ENCODE data around the gene DUSP18. TPM values are rescaled to one million over a fixed set of nuclear protein-coding genes. Genes with fewer than 3 reads are reported as not detected.
"Not testable (repeated sequence)": the region's sequence is repeated elsewhere in the genome, so short reads cannot be mapped to it uniquely, and the experiment has no call there.

DUSP18 gene
- total and polyA plus RNA-seq, 9 of the 15 experiments (the other 6 are each of a cell fraction or from before 2014, with no cell fraction given): 1.00 to 3.7 (median 1.5) TPM

GRCh38 chr22:30714062-30714461, 46.4 kb upstream of the DUSP18 start (continued):
- TF ChIP-seq, protein P1, sequence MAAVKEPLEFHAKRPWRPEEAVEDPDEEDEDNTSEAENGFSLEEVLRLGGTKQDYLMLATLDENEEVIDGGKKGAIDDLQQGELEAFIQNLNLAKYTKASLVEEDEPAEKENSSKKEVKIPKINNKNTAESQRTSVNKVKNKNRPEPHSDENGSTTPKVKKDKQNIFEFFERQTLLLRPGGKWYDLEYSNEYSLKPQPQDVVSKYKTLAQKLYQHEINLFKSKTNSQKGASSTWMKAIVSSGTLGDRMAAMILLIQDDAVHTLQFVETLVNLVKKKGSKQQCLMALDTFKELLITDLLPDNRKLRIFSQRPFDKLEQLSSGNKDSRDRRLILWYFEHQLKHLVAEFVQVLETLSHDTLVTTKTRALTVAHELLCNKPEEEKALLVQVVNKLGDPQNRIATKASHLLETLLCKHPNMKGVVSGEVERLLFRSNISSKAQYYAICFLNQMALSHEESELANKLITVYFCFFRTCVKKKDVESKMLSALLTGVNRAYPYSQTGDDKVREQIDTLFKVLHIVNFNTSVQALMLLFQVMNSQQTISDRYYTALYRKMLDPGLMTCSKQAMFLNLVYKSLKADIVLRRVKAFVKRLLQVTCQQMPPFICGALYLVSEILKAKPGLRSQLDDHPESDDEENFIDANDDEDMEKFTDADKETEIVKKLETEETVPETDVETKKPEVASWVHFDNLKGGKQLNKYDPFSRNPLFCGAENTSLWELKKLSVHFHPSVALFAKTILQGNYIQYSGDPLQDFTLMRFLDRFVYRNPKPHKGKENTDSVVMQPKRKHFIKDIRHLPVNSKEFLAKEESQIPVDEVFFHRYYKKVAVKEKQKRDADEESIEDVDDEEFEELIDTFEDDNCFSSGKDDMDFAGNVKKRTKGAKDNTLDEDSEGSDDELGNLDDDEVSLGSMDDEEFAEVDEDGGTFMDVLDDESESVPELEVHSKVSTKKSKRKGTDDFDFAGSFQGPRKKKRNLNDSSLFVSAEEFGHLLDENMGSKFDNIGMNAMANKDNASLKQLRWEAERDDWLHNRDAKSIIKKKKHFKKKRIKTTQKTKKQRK (IDR thresholded peaks at IDR 0.05; ENCODE audit: borderline replicate concordance, low read depth, low read length): no peak
- TF ChIP-seq PURB (CRISPR knock-in tag; IDR thresholded peaks at IDR 0.05; ENCODE audit: low read depth) (no peak), NFIC (IDR thresholded peaks at IDR 0.05) (no peak), NCOA2 (IDR thresholded peaks at IDR 0.05; ENCODE audit: partially characterized antibody in 2 of 2) (no peak), HCFC1 (IDR thresholded peaks at IDR 0.05; ENCODE audit: low read depth, low read length) (no peak), ZNF583 (CRISPR knock-in tag; IDR thresholded peaks at IDR 0.05) (no peak), XRCC4 (IDR thresholded peaks at IDR 0.05; ENCODE audit: extremely low read depth, insufficient read depth, insufficient read length) (no peak), CBX1 (IDR thresholded peaks at IDR 0.05; ENCODE audit: low read depth) (no peak)

DNA sequence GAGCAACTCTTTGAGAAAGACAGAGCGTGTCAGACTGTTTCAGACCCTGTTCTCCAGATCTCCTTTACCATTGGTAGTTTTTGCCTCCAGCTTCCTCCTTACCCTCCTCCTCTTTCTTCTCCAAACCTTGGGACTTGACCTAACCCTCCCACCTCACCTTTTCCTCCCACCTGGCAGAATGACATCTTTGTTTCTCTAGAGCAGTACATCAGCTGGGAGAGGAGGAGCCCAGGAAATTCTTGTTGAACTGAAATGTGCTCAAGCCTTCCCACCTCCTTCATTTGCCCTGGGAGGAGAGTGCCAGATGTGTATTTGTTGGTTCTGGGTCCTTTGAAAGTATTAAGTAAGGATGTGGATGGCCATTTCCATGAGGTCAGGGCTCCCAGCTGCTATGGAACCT, 44.4 kb upstream of the DUSP18 start:
- ChIA-PET POLR2A (no interaction called here), CTCF (ENCODE audit: low intra/inter-chr PET ratio) (no interaction called here)
- Histone ChIP-seq H3K27me3 (ENCODE audit: control insufficient read depth in 2 of 2, insufficient read depth in 2 of 2, low read length in 2 of 2) (no peaks in the 10 kb centered on the region), H3K4me3 (no peak overlapping the region), H3K9me3 (replicated peaks; ENCODE audit: control insufficient read depth, insufficient read depth, low read depth, low read length) (no peaks in the 10 kb centered on the region), H2AFZ (ENCODE audit: low read depth, low read length) (peak overlapping the region; percentile 51; the same call in 1 of the 2 replicates), H3K4me1 (replicated peaks in 1 of 2; ENCODE audit: control insufficient read depth in 2 of 2, insufficient read depth in 2 of 2, low read length in 2 of 2) (no peaks in the 10 kb centered on the region; a peak in 1 of 5 replicates), H3K4me2 (ENCODE audit: insufficient read depth, low read length) (no peak overlapping the region), H3K9me1 (ENCODE audit: control insufficient read depth, insufficient read depth, low read length) (no peaks in the 10 kb centered on the region), H4K20me1 (replicated peaks; ENCODE audit: control insufficient read depth, insufficient read depth, low read length) (no peaks in the 10 kb centered on the region), H3K9ac (ENCODE audit: insufficient read depth in 1 of 2, low read depth in 2 of 2, low read length in 2 of 2) (no peak overlapping the region), H3K36me3 (ENCODE audit: control insufficient read depth, insufficient read depth, low read length) (no peaks in the 10 kb centered on the region), H3K27ac (ENCODE audit: extremely low read depth, low read depth, low read length) (no peak overlapping the region), H3K79me2 (ENCODE audit: control insufficient read depth, insufficient read depth, low read length) (no peaks in the 10 kb centered on the region)
- TF ChIP-seq PHB (CRISPR knock-in tag; IDR thresholded peaks at IDR 0.05) (no peak), CXXC5 (CRISPR knock-in tag; IDR thresholded peaks at IDR 0.05) (no peak), ZNF583 (CRISPR knock-in tag; IDR thresholded peaks at IDR 0.05) (no peak), ZNF311 (CRISPR knock-in tag; IDR thresholded peaks at IDR 0.05) (no peak), STAT5B (CRISPR knock-in tag; IDR thresholded peaks at IDR 0.05) (no peak), KAT7 (CRISPR knock-in tag; IDR thresholded peaks at IDR 0.05; ENCODE audit: borderline replicate concordance) (no peak), MEF2A (IDR thresholded peaks at IDR 0.05; ENCODE audit: control insufficient read depth, low read depth, low read length) (no peak)
- FAIRE-seq (no peak), ATAC-seq (no peak), DNase-seq (ENCODE audit: extremely low read depth in 1 of 4, low spot score in 3 of 4) (no peak)
- 100% methylated on average over 1 of the region's 1 CpG for WGBS (ENCODE audit: insufficient coverage, low coverage, missing lambda C conversion rate)
- in situ Hi-C loops (cut with MboI): no loop called here
- no TSS peak for BruUV-seq (replicated peaks)
- intact Hi-C loops (cut with micrococcal nuclease): no loop called here

GRCh38 chr22:30709980-30710379, 42.3 kb upstream of the DUSP18 start:
- POLR2A ChIA-PET; H3K79me2 ChIP-seq (ENCODE audit: control insufficient read depth, insufficient read depth, low read length); in situ Hi-C loops (cut with MboI); H3K9me3 ChIP-seq (replicated peaks; ENCODE audit: control insufficient read depth, insufficient read depth, low read depth, low read length); H3K27ac ChIP-seq (ENCODE audit: extremely low read depth, low read depth, low read length); H3K4me1 ChIP-seq (replicated peaks in 1 of 2; ENCODE audit: control insufficient read depth in 2 of 2, insufficient read depth in 2 of 2, low read length in 2 of 2); H3K4me3 ChIP-seq; FAIRE-seq; H3K9me1 ChIP-seq (ENCODE audit: control insufficient read depth, insufficient read depth, low read length); H3K27me3 ChIP-seq (ENCODE audit: control insufficient read depth in 2 of 2, insufficient read depth in 2 of 2, low read length in 2 of 2); H3K9ac ChIP-seq (ENCODE audit: insufficient read depth in 1 of 2, low read depth in 2 of 2, low read length in 2 of 2); H3K4me2 ChIP-seq (ENCODE audit: insufficient read depth, low read length); intact Hi-C loops (cut with micrococcal nuclease); BruUV-seq (replicated peaks); H2AFZ ChIP-seq (ENCODE audit: low read depth, low read length); DNase-seq (ENCODE audit: extremely low read depth in 1 of 4, low spot score in 3 of 4); CTCF ChIA-PET (ENCODE audit: low intra/inter-chr PET ratio); H3K36me3 ChIP-seq (ENCODE audit: control insufficient read depth, insufficient read depth, low read length); ATAC-seq; H4K20me1 ChIP-seq (replicated peaks; ENCODE audit: control insufficient read depth, insufficient read depth, low read length): not testable (repeated sequence)
- 53% methylated on average over 6 of the region's 6 CpGs for WGBS (ENCODE audit: insufficient coverage, low coverage, missing lambda C conversion rate)

Data from K562 (cell line).